MM.1S (cell line): ENCODE results near the gene TMEM95.

ENCODE experiments used
- DNase-seq: peaks from one replicate; pipeline ENCODE4 v3.0.0-alpha.2; 2015
- H2AFZ ChIP-seq: fragments of 300-600 bp; sonication (generic); 2 replicates; pipeline ENCODE4 v1.6.0; 2016; ENCODE audit warnings: antibody characterized with exemption, low read length
- H3F3A ChIP-seq: fragments of 300-600 bp; sonication (generic); 2 replicates; pipeline ENCODE4 v1.6.1; 2016; ENCODE audit warnings: mild to moderate bottlenecking, antibody characterized with exemption, low read length, moderate library complexity, mixed read lengths; ENCODE audit not compliant: insufficient read depth
- H3K27ac ChIP-seq: fragments of 300-600 bp; sonication (generic); 2 replicates; pipeline ENCODE4 v1.5.1; 2016; ENCODE audit warnings: mild to moderate bottlenecking, low read length
- H3K27me3 ChIP-seq: fragments of 300-600 bp; sonication (generic); replicated peaks from 2 replicates; pipeline ENCODE4 v1.6.0; 2016; ENCODE audit warnings: low read length; ENCODE audit not compliant: insufficient read depth
- H3K36me3 ChIP-seq: fragments of 300-600 bp; sonication (generic); replicated peaks from 2 replicates; pipeline ENCODE4 v1.6.1; 2016; ENCODE audit warnings: mild to moderate bottlenecking, low read length, mixed read lengths; ENCODE audit not compliant: insufficient read depth
- H3K4me1 ChIP-seq: fragments of 300-600 bp; sonication (generic); 2 replicates; pipeline ENCODE4 v1.6.1; 2016; ENCODE audit warnings: low read length, mixed read lengths
- H3K4me2 ChIP-seq: fragments of 300-600 bp; sonication (generic); 2 replicates; pipeline ENCODE4 v1.6.0; 2016; ENCODE audit warnings: low read depth, low read length
- H3K4me3 ChIP-seq: fragments of 300-600 bp; sonication (generic); 2 replicates; pipeline ENCODE4 v1.5.1; 2016; ENCODE audit warnings: low read length, mixed read lengths
- H3K79me2 ChIP-seq: fragments of 300-600 bp; sonication (generic); 2 replicates; pipeline ENCODE4 v1.6.1; 2016; ENCODE audit warnings: mixed run types, low read length, mixed read lengths
- H3K9ac ChIP-seq: fragments of 300-600 bp; sonication (generic); 2 replicates; pipeline ENCODE4 v1.6.1; 2016; ENCODE audit warnings: low read length, mixed read lengths
- H3K9me2 ChIP-seq: fragments of 300-600 bp; sonication (generic); replicated peaks from 2 replicates; pipeline ENCODE4 v1.6.1; 2016; ENCODE audit warnings: mild to moderate bottlenecking, low read length, mixed read lengths; ENCODE audit not compliant: insufficient read depth
- H3K9me3 ChIP-seq: fragments of 300-600 bp; sonication (generic); replicated peaks from 2 replicates; pipeline ENCODE4 v1.6.1; 2016; ENCODE audit warnings: mild to moderate bottlenecking, low read length, mixed read lengths; ENCODE audit not compliant: insufficient read depth
- H4K20me1 ChIP-seq: fragments of 300-600 bp; sonication (generic); 2 replicates; pipeline ENCODE4 v1.6.1; 2016; ENCODE audit warnings: mild to moderate bottlenecking, low read length, moderate library complexity, mixed read lengths; ENCODE audit not compliant: insufficient read depth
- EZH2 ChIP-seq: fragments of 300-600 bp; sonication (generic); optimal IDR thresholded peaks from 2 replicates; pipeline ENCODE3; 2017; ENCODE audit warnings: low read depth, mild to moderate bottlenecking, antibody characterized with exemption, low read length, mixed read lengths
- EZH2phosphoT487 ChIP-seq: fragments of 300-600 bp; sonication (generic); IDR thresholded peaks from 2 replicates; pipeline ENCODE4 v1.6.1; 2018; ENCODE audit warnings: antibody characterized with exemption, low read length
- TF ChIP-seq, protein P1 (sequence below): fragments of 300-600 bp; sonication (generic); IDR thresholded peaks from 2 replicates; pipeline ENCODE4 v1.5.1; 2016; ENCODE audit warnings: antibody characterized with exemption, low read length, mixed read lengths

TMEM95 gene

DNA sequence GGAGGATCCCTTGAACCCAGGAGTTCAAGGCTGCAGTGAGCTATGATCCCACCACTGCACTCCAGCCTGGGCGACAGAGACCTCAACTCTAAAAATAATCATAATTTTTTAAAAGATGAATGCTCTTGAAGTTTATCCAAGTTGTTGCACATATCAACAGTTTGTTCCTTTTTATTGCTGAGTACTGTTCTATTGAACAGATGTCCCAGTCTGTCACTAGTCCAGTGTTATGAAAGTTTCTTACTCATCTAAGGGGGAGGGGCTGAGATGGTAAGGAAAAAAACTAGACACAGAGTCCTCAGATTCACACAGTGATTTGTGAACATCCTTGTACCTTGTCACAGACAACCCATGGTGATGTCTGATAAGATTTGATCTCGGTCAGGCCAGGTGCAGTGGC is 14.8 kb upstream of the TMEM95 start:
- Histone ChIP-seq H3K27ac (no peak overlapping the region), H3K79me2 (peaks cover 24% of the 10 kb centered on the region), H3K36me3 (no peaks in the 10 kb centered on the region), H4K20me1 (no peaks in the 10 kb centered on the region), H3F3A (0 out of 2 replicates have a peak, but pooled peaks cover 3% of the 10 kb centered on the region), H3K4me3 (no peak overlapping the region), H3K9me3 (no peaks in the 10 kb centered on the region), H3K27me3 (no peaks in the 10 kb centered on the region), H3K4me1 (peaks cover 3% of the 10 kb centered on the region; the same call in 1 of the 2 replicates), H2AFZ (no peak overlapping the region), H3K9me2 (no peaks in the 10 kb centered on the region), H3K4me2 (no peak overlapping the region), H3K9ac (no peak overlapping the region)
- TF ChIP-seq, protein P1, sequence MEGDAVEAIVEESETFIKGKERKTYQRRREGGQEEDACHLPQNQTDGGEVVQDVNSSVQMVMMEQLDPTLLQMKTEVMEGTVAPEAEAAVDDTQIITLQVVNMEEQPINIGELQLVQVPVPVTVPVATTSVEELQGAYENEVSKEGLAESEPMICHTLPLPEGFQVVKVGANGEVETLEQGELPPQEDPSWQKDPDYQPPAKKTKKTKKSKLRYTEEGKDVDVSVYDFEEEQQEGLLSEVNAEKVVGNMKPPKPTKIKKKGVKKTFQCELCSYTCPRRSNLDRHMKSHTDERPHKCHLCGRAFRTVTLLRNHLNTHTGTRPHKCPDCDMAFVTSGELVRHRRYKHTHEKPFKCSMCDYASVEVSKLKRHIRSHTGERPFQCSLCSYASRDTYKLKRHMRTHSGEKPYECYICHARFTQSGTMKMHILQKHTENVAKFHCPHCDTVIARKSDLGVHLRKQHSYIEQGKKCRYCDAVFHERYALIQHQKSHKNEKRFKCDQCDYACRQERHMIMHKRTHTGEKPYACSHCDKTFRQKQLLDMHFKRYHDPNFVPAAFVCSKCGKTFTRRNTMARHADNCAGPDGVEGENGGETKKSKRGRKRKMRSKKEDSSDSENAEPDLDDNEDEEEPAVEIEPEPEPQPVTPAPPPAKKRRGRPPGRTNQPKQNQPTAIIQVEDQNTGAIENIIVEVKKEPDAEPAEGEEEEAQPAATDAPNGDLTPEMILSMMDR: no peak
- TF ChIP-seq EZH2phosphoT487: no peak
- TF ChIP-seq EZH2: no peak
- DNase-seq: no peak

- Histone ChIP-seq H4K20me1 (no peaks in the 10 kb centered on the region), H3K27me3 (no peaks in the 10 kb centered on the region), H3K79me2 (peaks cover 18% of the 10 kb centered on the region), H3K36me3 (no peaks in the 10 kb centered on the region), H2AFZ (no peak overlapping the region), H3K9me3 (no peaks in the 10 kb centered on the region), H3F3A (0 out of 2 replicates have a peak, but pooled peaks cover 3% of the 10 kb centered on the region), H3K9ac (no peak overlapping the region), H3K4me2 (no peak overlapping the region), H3K4me1 (no peaks in the 10 kb centered on the region), H3K9me2 (no peaks in the 10 kb centered on the region), H3K27ac (no peak overlapping the region), H3K4me3 (no peak overlapping the region)
- DNase-seq: no peak
- TF ChIP-seq EZH2: no peak
- TF ChIP-seq EZH2phosphoT487: no peak
- TF ChIP-seq, protein P1: no peak
These were observed 13.1 kb upstream of the TMEM95 start for GRCh38 chr17:7341842-7342241.

- Histone ChIP-seq H3K4me3 (no peak overlapping the region), H3K9me3 (no peaks in the 10 kb centered on the region), H3K27ac (no peak overlapping the region), H3F3A (no peaks in the 10 kb centered on the region), H4K20me1 (no peaks in the 10 kb centered on the region), H3K36me3 (no peaks in the 10 kb centered on the region), H2AFZ (no peak overlapping the region), H3K4me1 (no peaks in the 10 kb centered on the region), H3K79me2 (0 out of 2 replicates have a peak, but pooled peaks cover 6% of the 10 kb centered on the region), H3K4me2 (no peak overlapping the region), H3K9me2 (no peaks in the 10 kb centered on the region), H3K27me3 (no peaks in the 10 kb centered on the region), H3K9ac (no peak overlapping the region)
- TF ChIP-seq EZH2 (no peak), EZH2phosphoT487 (no peak)
- TF ChIP-seq, protein P1: no peak
- DNase-seq: no peak
These were observed 11.7 kb upstream of the TMEM95 start for GRCh38 chr17:7343250-7343649.
